SK-N-SH treated with all-trans-retinoic acid at 6 μM for 48 hours (cell line): ENCODE measurements around the gene SCD5.

ENCODE experiments used
- GLIS3 ChIP-seq: fragments of 250-450 bp; sonication (Bioruptor Pico); IDR thresholded peaks from 2 replicates; pipeline ENCODE4 v1.5.0; 2020; ENCODE audit warnings: mild to moderate bottlenecking, moderate library complexity
- OSR1 ChIP-seq: fragments of 250-450 bp; sonication (Bioruptor Pico); IDR thresholded peaks from 2 replicates; pipeline ENCODE4 v1.8.0; 2022; ENCODE audit warnings: moderate library complexity, mild to moderate bottlenecking, inconsistent platforms
- RARB ChIP-seq: fragments of 250-450 bp; sonication (Bioruptor Pico); IDR thresholded peaks from 2 replicates; pipeline ENCODE4 v1.8.0; 2021; ENCODE audit warnings: mild to moderate bottlenecking, moderate library complexity
- SNAI2 ChIP-seq: fragments of 250-450 bp; sonication (Bioruptor Pico); IDR thresholded peaks from 2 replicates; pipeline ENCODE4 v1.5.0; 2020; ENCODE audit warnings: mild to moderate bottlenecking, moderate library complexity
- TOX ChIP-seq: fragments of 250-450 bp; sonication (Bioruptor Pico); IDR thresholded peaks from 2 replicates; pipeline ENCODE4 v1.8.0; 2021; ENCODE audit warnings: mild to moderate bottlenecking, moderate library complexity, borderline replicate concordance
- ZFP30 ChIP-seq: fragments of 450-650 bp; formaldehyde crosslinking; IDR thresholded peaks from 2 replicates; pipeline ENCODE4 v1.5.0; 2022; ENCODE audit warnings: mild to moderate bottlenecking, moderate library complexity
- ZNF70 ChIP-seq: fragments of 450-650 bp; formaldehyde crosslinking; IDR thresholded peaks from 2 replicates; pipeline ENCODE4 v1.5.0; 2020; ENCODE audit warnings: mild to moderate bottlenecking, moderate library complexity
- TF ChIP-seq, protein P1 (sequence below): fragments of 250-450 bp; sonication (Bioruptor Pico); IDR thresholded peaks from 2 replicates; pipeline ENCODE4 v1.8.0; 2020; ENCODE audit warnings: mild to moderate bottlenecking, moderate library complexity, borderline replicate concordance
- TF ChIP-seq, protein P2 (sequence below): fragments of 250-450 bp; sonication (Bioruptor Pico); IDR thresholded peaks from 2 replicates; pipeline ENCODE4 v1.5.1; 2020; ENCODE audit warnings: low read depth, mild to moderate bottlenecking, moderate library complexity

DNA sequence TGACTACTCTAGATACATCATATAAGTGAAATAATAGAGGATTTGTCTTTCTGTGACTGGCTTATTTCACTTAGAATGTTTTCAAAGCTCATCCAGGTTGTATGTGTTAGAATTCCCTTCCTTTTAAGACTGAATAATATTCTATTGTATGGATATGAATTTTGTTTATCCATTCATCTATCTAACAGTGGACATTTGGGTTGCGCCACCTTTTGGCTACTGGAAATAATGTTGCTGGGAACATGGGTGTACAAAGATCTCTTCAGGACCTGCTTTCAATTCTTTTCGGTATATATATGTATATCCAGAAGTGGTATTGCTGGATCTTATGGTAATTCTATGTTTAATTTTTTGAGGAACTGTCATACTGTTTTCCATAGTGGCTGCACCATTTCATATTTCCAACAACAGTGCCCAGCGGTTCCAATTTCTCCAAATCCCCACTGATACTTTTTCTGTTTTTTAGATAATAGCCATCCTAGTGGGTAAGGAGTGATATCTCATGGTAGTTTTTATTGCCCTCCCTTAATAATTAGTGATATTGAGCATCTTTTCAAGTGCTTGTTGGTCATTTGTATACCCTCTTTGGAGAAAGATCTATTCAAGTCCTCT is 3.4 kb upstream of the SCD5 start:
- no peak for TF ChIP-seq TOX
- TF ChIP-seq, protein P1, sequence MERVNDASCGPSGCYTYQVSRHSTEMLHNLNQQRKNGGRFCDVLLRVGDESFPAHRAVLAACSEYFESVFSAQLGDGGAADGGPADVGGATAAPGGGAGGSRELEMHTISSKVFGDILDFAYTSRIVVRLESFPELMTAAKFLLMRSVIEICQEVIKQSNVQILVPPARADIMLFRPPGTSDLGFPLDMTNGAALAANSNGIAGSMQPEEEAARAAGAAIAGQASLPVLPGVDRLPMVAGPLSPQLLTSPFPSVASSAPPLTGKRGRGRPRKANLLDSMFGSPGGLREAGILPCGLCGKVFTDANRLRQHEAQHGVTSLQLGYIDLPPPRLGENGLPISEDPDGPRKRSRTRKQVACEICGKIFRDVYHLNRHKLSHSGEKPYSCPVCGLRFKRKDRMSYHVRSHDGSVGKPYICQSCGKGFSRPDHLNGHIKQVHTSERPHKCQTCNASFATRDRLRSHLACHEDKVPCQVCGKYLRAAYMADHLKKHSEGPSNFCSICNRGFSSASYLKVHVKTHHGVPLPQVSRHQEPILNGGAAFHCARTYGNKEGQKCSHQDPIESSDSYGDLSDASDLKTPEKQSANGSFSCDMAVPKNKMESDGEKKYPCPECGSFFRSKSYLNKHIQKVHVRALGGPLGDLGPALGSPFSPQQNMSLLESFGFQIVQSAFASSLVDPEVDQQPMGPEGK (CRISPR knock-in tag): no peak
- no peak for TF ChIP-seq GLIS3
- TF ChIP-seq SNAI2 (CRISPR knock-in tag): no peak
- TF ChIP-seq OSR1 (CRISPR knock-in tag): no peak
- no peak for TF ChIP-seq ZFP30 (CRISPR knock-in tag)
- TF ChIP-seq RARB (CRISPR knock-in tag): no peak
- TF ChIP-seq, protein P2, sequence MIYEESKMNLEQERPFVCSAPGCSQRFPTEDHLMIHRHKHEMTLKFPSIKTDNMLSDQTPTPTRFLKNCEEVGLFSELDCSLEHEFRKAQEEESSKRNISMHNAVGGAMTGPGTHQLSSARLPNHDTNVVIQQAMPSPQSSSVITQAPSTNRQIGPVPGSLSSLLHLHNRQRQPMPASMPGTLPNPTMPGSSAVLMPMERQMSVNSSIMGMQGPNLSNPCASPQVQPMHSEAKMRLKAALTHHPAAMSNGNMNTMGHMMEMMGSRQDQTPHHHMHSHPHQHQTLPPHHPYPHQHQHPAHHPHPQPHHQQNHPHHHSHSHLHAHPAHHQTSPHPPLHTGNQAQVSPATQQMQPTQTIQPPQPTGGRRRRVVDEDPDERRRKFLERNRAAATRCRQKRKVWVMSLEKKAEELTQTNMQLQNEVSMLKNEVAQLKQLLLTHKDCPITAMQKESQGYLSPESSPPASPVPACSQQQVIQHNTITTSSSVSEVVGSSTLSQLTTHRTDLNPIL (CRISPR knock-in tag): no peak
- no peak for TF ChIP-seq ZNF70 (CRISPR knock-in tag)
